ENCODE data around the gene RASAL2.

Gene RASAL2

GRCh38 chr1:178483251-178483957 is 389.5 kb downstream of the RASAL2 start:
- H3K4me3 ChIP-seq (ENCODE audit: low read depth, low read length): no peak overlapping the region

GRCh38 chr1:178484698-178485225 is 390.9 kb downstream of the RASAL2 start:
- no peak overlapping the region for H3K4me3 ChIP-seq (ENCODE audit: low read depth, low read length)

GRCh38 chr1:178485541-178485981 is 391.7 kb downstream of the RASAL2 start:
- H3K4me3 ChIP-seq (ENCODE audit: low read depth, low read length): no peak overlapping the region

GRCh38 chr1:178486100-178487069 is 392.5 kb downstream of the RASAL2 start:
- H3K4me3 ChIP-seq (ENCODE audit: low read depth, low read length): no peak overlapping the region

- H3K4me3 ChIP-seq (ENCODE audit: low read depth, low read length): no peak overlapping the region
These were observed 393.2 kb downstream of the RASAL2 start for GRCh38 chr1:178487070-178487615.

GRCh38 chr1:178488393-178488792 is 394.5 kb downstream of the RASAL2 start:
- no peak overlapping the region for H3K4me3 ChIP-seq (ENCODE audit: low read depth, low read length)

GRCh38 chr1:178489399-178489798 is 395.5 kb downstream of the RASAL2 start:
- H3K4me3 ChIP-seq (ENCODE audit: low read depth, low read length): no peak overlapping the region

- no peak overlapping the region for H3K4me3 ChIP-seq (ENCODE audit: low read depth, low read length)
These were observed 396.2 kb downstream of the RASAL2 start for GRCh38 chr1:178490136-178490535.

- H3K4me3 ChIP-seq (ENCODE audit: low read depth, low read length): no peak overlapping the region
These were observed 397.1 kb downstream of the RASAL2 start for GRCh38 chr1:178490967-178491366.

- no peak overlapping the region for H3K4me3 ChIP-seq (ENCODE audit: low read depth, low read length)
These were observed 397.8 kb downstream of the RASAL2 start for GRCh38 chr1:178491721-178492120.

GRCh38 chr1:178492341-178492740 is 398.4 kb downstream of the RASAL2 start:
- H3K4me3 ChIP-seq (ENCODE audit: low read depth, low read length): no peak overlapping the region

GRCh38 chr1:178493301-178493741 is 399.4 kb downstream of the RASAL2 start:
- H3K4me3 ChIP-seq (ENCODE audit: low read depth, low read length): no peak overlapping the region

- H3K4me3 ChIP-seq (ENCODE audit: low read depth, low read length): no peak overlapping the region
These were observed 400.7 kb downstream of the RASAL2 start for GRCh38 chr1:178494569-178494971.

GRCh38 chr1:178495158-178495557 is 401.3 kb downstream of the RASAL2 start:
- no peak overlapping the region for H3K4me3 ChIP-seq (ENCODE audit: low read depth, low read length)

- H3K4me3 ChIP-seq (ENCODE audit: low read depth, low read length): no peak overlapping the region
These were observed 402.0 kb downstream of the RASAL2 start for GRCh38 chr1:178495741-178496409.

- no peak within 1 kb of the TSS for H3K4me3 ChIP-seq (ENCODE audit: low read depth, low read length)
These were observed 402.7 kb downstream of the RASAL2 start, which contains the start of gene CLEC20A for GRCh38 chr1:178496410-178497135. Gene CLEC20A (minus strand): TSS chr1:178496964. CDS start chr1:178496939, 25 bp downstream.

- H3K4me3 ChIP-seq (ENCODE audit: low read depth, low read length): no peak overlapping the region
These were observed 404.1 kb downstream of the RASAL2 start for GRCh38 chr1:178497903-178498478.

GRCh38 chr1:178498896-178499675 is 405.2 kb downstream of the RASAL2 start:
- H3K4me3 ChIP-seq (ENCODE audit: low read depth, low read length): no peak overlapping the region
